Retinal pigment epithelial cell (primary cell): ENCODE results near the gene SAMSN1.

Source experiments
- DNase-seq: peaks from one replicate; pipeline ENCODE4 v3.0.0-alpha.2; 2010; ENCODE audit warnings: low read depth
- H3K4me3 ChIP-seq: 2 replicates; pipeline ENCODE4 v1.5.1; 2011; ENCODE audit warnings: mild to moderate bottlenecking, low read length, control low read depth, moderate library complexity
- CTCF ChIP-seq: conservative IDR thresholded peaks from 2 replicates; pipeline ENCODE4 v1.5.1; 2011; ENCODE audit warnings: low read depth, low read length, control low read depth, inconsistent platforms

The SAMSN1 gene

GRCh38 chr21:14581902-14582457, 35.9 kb upstream of the SAMSN1 start:
- no peak for TF ChIP-seq CTCF
- no peak for DNase-seq
- H3K4me3 ChIP-seq = no peak overlapping the region

DNA sequence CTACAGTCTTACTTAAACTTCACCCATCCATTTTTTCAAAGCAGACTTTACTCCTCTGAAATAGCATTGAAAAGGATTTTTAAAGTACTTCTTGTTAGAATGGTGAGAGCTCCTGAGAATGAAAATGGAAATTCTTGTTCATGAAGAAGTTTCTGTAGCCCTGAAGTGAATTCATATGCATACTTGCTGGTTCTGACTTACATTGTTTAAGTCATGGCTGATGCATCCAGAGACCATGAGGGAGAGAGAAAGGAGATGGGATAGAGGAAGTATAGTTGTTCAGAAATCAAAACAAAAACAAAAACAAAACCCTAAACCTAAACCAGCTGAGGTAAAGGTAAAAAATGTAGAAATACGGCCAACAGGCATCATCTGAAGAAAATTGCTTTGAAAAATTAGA, 27.1 kb upstream of the SAMSN1 start:
- DNase-seq = no peak
- TF ChIP-seq CTCF = no peak

DNA sequence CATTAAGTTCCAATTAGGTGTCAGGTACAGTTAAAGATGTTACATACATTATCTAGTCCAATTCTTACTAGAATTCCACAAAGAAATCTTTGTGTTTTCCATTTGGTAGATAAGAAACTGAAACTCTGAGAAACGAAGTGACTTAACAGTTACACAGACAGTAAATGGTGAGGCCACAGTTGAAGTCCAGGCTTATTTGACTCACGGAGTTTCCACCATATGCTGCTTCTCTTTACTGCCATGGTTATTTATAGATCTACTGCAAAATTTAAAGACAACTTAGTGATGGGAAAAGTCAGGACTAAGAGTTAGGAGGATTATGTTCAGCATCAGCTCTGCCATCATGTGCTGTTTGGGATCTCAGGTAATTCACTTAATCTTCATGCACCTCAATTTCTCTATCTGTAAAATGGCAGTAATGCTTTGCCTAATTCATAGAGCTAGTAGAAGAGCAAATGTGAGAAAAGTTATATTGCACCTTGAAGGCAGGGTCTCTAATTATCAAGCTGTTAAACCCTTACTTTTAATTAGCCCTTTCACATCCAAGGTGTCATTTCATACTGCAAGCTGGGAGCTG, 26.2 kb upstream of the SAMSN1 start:
- no peak for TF ChIP-seq CTCF
- no peak for DNase-seq
- no peak overlapping the region for H3K4me3 ChIP-seq

More for the DNA sequence above, 27.1 kb upstream of the SAMSN1 start:
- H3K4me3 ChIP-seq = no peak overlapping the region

DNA sequence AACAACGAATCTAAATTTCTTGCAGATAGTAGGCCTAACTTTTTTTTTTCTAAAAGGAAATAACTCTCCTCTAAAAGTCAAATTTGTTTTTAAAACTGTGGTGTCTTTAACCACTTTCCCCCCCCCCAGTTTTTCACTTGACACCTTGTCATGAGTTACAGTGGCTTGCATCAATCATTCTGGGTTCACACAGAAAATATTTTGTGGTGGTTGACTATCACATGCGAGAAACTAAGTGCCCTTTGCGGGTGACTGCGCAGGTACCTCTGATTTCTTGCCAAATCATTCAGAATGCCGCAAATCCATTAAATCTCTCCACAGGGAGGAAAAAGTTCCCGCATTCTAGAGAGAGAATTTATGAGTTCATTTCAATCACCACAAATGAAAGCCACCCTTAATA, 23.8 kb upstream of the SAMSN1 start:
- no peak for DNase-seq
- no peak for TF ChIP-seq CTCF
- H3K4me3 ChIP-seq = no peak overlapping the region

GRCh38 chr21:14569026-14569621, 23.0 kb upstream of the SAMSN1 start:
- no peak for TF ChIP-seq CTCF
- no peak for DNase-seq
- no peak overlapping the region for H3K4me3 ChIP-seq

GRCh38 chr21:14567331-14568279, 21.5 kb upstream of the SAMSN1 start:
- no peak for DNase-seq
- no peak for TF ChIP-seq CTCF
- H3K4me3 ChIP-seq = no peak overlapping the region
